ENCODE measurements around the gene PDE8B.

GRCh38 chr5:77232574-77233358 is 22.3 kb downstream of the PDE8B start:
- TF ChIP-seq, protein P1, sequence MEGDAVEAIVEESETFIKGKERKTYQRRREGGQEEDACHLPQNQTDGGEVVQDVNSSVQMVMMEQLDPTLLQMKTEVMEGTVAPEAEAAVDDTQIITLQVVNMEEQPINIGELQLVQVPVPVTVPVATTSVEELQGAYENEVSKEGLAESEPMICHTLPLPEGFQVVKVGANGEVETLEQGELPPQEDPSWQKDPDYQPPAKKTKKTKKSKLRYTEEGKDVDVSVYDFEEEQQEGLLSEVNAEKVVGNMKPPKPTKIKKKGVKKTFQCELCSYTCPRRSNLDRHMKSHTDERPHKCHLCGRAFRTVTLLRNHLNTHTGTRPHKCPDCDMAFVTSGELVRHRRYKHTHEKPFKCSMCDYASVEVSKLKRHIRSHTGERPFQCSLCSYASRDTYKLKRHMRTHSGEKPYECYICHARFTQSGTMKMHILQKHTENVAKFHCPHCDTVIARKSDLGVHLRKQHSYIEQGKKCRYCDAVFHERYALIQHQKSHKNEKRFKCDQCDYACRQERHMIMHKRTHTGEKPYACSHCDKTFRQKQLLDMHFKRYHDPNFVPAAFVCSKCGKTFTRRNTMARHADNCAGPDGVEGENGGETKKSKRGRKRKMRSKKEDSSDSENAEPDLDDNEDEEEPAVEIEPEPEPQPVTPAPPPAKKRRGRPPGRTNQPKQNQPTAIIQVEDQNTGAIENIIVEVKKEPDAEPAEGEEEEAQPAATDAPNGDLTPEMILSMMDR (IDR thresholded peaks at IDR 0.05 in 4 of 5, conservative IDR thresholded peaks at IDR 0.05 in 1 of 5) = no peak
- TF ChIP-seq POLR2A (IDR thresholded peaks at IDR 0.05) = no peak

Data from gastrocnemius medialis (tissue), 4 donors.